Keratinocyte (primary cell): Measurements from ENCODE around the gene BAZ2B. TPM values are rescaled to one million over a fixed set of nuclear protein-coding genes. Genes with fewer than 3 reads are reported as not detected.

Experiments used
- DNase-seq: peaks from one replicate; pipeline ENCODE4 v3.0.0-alpha.2; 2011; ENCODE audit warnings: low read depth, missing footprints, low spot score
- FAIRE-seq: peaks from 2 replicates; lab custom pipeline; 2011; peaks lifted over from hg19 to GRCh38; lab: Jason Lieb, UNC
- H2AFZ ChIP-seq: 2 replicates; pipeline ENCODE4 v1.6.0; 2012; ENCODE audit warnings: low read length, control low read depth, inconsistent platforms; ENCODE audit not compliant: control insufficient read depth
- H3K27ac ChIP-seq: 2 replicates; pipeline ENCODE4 v1.5.1; 2011; ENCODE audit warnings: low read length; ENCODE audit not compliant: control insufficient read depth, insufficient read depth
- H3K27me3 ChIP-seq: 3 replicates; pipeline ENCODE4 v1.6.0; 2011; ENCODE audit warnings: low read length; ENCODE audit not compliant: control insufficient read depth, insufficient read depth; ENCODE audit errors: extremely low read depth
- H3K36me3 ChIP-seq, 2 experiments: 2 replicates in 1 of 2; 3 replicates in 1 of 2; pipeline ENCODE4 v1.5.1; 2011; ENCODE audit warnings: low read length in 2 of 2, mild to moderate bottlenecking in 1 of 2; ENCODE audit not compliant: control insufficient read depth in 2 of 2, insufficient read depth in 2 of 2; ENCODE audit errors: extremely low read depth in 1 of 2
- H3K4me1 ChIP-seq: 3 replicates; pipeline ENCODE4 v1.5.1; 2011; ENCODE audit warnings: low read length; ENCODE audit not compliant: control insufficient read depth, insufficient read depth; ENCODE audit errors: extremely low read depth
- H3K4me2 ChIP-seq: 3 replicates; pipeline ENCODE4 v1.6.0; 2011; ENCODE audit warnings: low read depth, low read length; ENCODE audit not compliant: control insufficient read depth, insufficient read depth; ENCODE audit errors: extremely low read depth
- H3K4me3 ChIP-seq, 3 experiments: fragments of 200-600 bp in 1 of 3; sonication (generic) in 1 of 3; 2 replicates in 2 of 3; 3 replicates in 1 of 3; pipeline ENCODE4 v1.5.1; 2011 to 2016; ENCODE audit warnings: low read length in 3 of 3, mild to moderate bottlenecking in 3 of 3, control low read depth in 2 of 3, inconsistent platforms in 1 of 3, low read depth in 1 of 3, mixed read lengths in 1 of 3, mixed run types in 1 of 3, moderate library complexity in 1 of 3; ENCODE audit not compliant: control insufficient read depth in 2 of 3, insufficient read depth in 2 of 3; ENCODE audit errors: extremely low read depth in 1 of 3
- H3K79me2 ChIP-seq: 2 replicates; pipeline ENCODE4 v1.6.0; 2012; ENCODE audit warnings: low read length; ENCODE audit not compliant: control insufficient read depth, insufficient read depth
- H3K9ac ChIP-seq: 3 replicates; pipeline ENCODE4 v1.6.0; 2011; ENCODE audit warnings: low read length; ENCODE audit not compliant: control insufficient read depth, insufficient read depth; ENCODE audit errors: extremely low read depth
- H3K9me1 ChIP-seq: 3 replicates; pipeline ENCODE4 v1.6.0; 2011; ENCODE audit warnings: low read length; ENCODE audit not compliant: control insufficient read depth, insufficient read depth; ENCODE audit errors: extremely low read depth
- H3K9me3 ChIP-seq: 2 replicates; pipeline ENCODE4 v1.5.1; 2012; ENCODE audit warnings: low read depth, low read length; ENCODE audit not compliant: control insufficient read depth
- H4K20me1 ChIP-seq: 3 replicates; pipeline ENCODE4 v1.6.0; 2011; ENCODE audit warnings: low read length; ENCODE audit not compliant: control insufficient read depth, insufficient read depth; ENCODE audit errors: extremely low read depth
- CTCF ChIP-seq, 3 experiments: IDR thresholded peaks in 1 of 3; conservative IDR thresholded peaks in 1 of 3; optimal IDR thresholded peaks in 1 of 3; 2 replicates in 2 of 3; 3 replicates in 1 of 3; pipeline versions ENCODE3 to v1.5.1; 2011; ENCODE audit warnings: low read length in 3 of 3, mild to moderate bottlenecking in 3 of 3, moderate library complexity in 2 of 3, control low read depth in 1 of 3, inconsistent platforms in 1 of 3; ENCODE audit not compliant: insufficient read depth in 2 of 3; ENCODE audit errors: extremely low read depth in 1 of 3
- EZH2 ChIP-seq: IDR thresholded peaks from one replicate; pipeline ENCODE4 v1.6.1; 2012; ENCODE audit warnings: inconsistent platforms, mild to moderate bottlenecking, low read length, moderate library complexity
- dilution Hi-C: fragments of 300-500 bp; cut with MboI; formaldehyde crosslinking; loops from one replicate; pipeline ENCODE4 v1.7.0; 2020; ENCODE audit warnings: low sequenced_read_pairs; ENCODE audit not compliant: extremely low pct_ligation_motif_present
- polyA plus RNA-seq, 5 experiments: library from polyadenylated mRNA; depleted of rRNA in 3 of 5; stranded (reverse) in 3 of 5; stranded (forward) in 1 of 5; unstranded in 1 of 5; fragments of >200 nt; gene quantifications; 1 replicate in 1 of 5; 2 replicates in 3 of 5; 3 replicates in 1 of 5; pipeline versions ENCODE4 v1.2.1 to v1.2.3, GENCODE V29; 2011 to 2012; ENCODE audit warnings: missing spikeins in 2 of 5, low read depth in 1 of 5, low replicate concordance in 1 of 5

Gene BAZ2B
- polyA plus RNA-seq, 1 donor (not counting 4 experiments of a cell fraction or from before 2014, with no cell fraction given) = 27.0 TPM

GRCh38 chr2:159444754-159445153 is 171.6 kb downstream of the BAZ2B start:
- Histone ChIP-seq H3K9ac (no peak overlapping the region), H3K9me1 (no peaks in the 10 kb centered on the region), H3K4me2 (no peak overlapping the region), H3K36me3 (peaks cover 0 to 7% of the 10 kb centered on the region in 2 experiments), H3K4me1 (no peaks in the 10 kb centered on the region), H3K79me2 (no peaks in the 10 kb centered on the region), H2AFZ (no peak overlapping the region), H3K4me3 (no peak overlapping the region), H3K27me3 (no peaks in the 10 kb centered on the region), H3K9me3 (no peaks in the 10 kb centered on the region), H3K27ac (no peak overlapping the region), H4K20me1 (no peaks in the 10 kb centered on the region)
- DNase-seq (no peak), FAIRE-seq (no peak)
- dilution Hi-C loops = no loop called here
- no peak for TF ChIP-seq EZH2
- TF ChIP-seq CTCF (optimal IDR thresholded peaks at IDR 0.05 in 1 of 3, IDR thresholded peaks at IDR 0.05 in 1 of 3, conservative IDR thresholded peaks at IDR 0.05 in 1 of 3; ENCODE audit: extremely low read depth in 1 of 3, insufficient read depth in 2 of 3, low read length in 3 of 3) = no peak

GRCh38 chr2:159442159-159442852 is 174.0 kb downstream of the BAZ2B start:
- H3K9ac ChIP-seq = no peak overlapping the region
- no peaks in the 10 kb centered on the region for H3K4me1 ChIP-seq
- dilution Hi-C loops = no loop called here

More at GRCh38 chr2:159442159-159442852, 174.0 kb downstream of the BAZ2B start:
- no peak for DNase-seq
- H2AFZ ChIP-seq = no peak overlapping the region
- peaks cover 0 to 8% of the 10 kb centered on the region in 2 experiments for H3K36me3 ChIP-seq
- no peak overlapping the region for H3K4me3 ChIP-seq
- H3K79me2 ChIP-seq = no peaks in the 10 kb centered on the region
- no peaks in the 10 kb centered on the region for H3K9me3 ChIP-seq
- H4K20me1 ChIP-seq = no peaks in the 10 kb centered on the region
- no peak overlapping the region for H3K4me2 ChIP-seq
- no peaks in the 10 kb centered on the region for H3K9me1 ChIP-seq
- H3K27ac ChIP-seq = no peak overlapping the region
- TF ChIP-seq EZH2 (no peak), CTCF (optimal IDR thresholded peaks at IDR 0.05 in 1 of 3, IDR thresholded peaks at IDR 0.05 in 1 of 3, conservative IDR thresholded peaks at IDR 0.05 in 1 of 3; ENCODE audit: extremely low read depth in 1 of 3, insufficient read depth in 2 of 3, low read length in 3 of 3) (no peak)
- no peaks in the 10 kb centered on the region for H3K27me3 ChIP-seq
- FAIRE-seq = no peak
